Measurements from ENCODE around the gene LYPD1. TPM values are rescaled to one million over a fixed set of nuclear protein-coding genes. Genes with fewer than 3 reads are reported as not detected.

Gene LYPD1
- total RNA-seq, 1 experiment from 2014 or later: not detected

DNA sequence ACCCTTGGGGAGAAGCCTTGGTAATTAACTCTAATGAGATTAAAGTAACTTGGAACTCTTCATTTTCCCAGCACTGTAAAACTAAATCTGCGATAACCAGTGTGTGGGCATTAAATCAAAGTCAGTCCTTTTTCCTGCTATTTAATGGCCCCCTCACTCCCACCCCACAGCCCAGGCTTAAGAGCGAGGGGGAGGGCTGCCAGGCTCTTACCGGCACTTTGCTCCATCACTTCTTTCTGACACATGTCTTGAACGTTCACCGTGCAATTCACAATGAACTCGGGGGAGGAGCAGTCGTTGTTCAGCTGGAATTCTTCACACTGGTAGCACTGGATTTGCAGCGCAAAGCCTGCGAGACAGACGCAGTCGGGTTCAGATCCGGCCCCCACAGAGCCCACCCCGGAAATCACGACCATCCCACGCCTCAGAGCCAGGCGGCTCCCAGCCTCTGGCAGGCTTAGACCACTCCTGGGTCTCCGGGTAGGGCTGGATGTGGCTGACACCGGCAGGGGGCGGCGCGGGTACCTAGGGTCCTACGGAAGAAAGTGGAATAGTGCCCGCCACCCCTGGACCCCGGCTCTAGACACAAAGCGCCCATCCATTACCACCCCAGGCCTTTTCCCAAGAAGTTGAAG, 1.7 kb downstream of the LYPD1 start:
- DNase-seq (ENCODE audit: low read depth, low spot score): no peak
- POLR2A ChIA-PET: no interaction called here
- TF ChIP-seq ZFX (IDR thresholded peaks at IDR 0.05) (no peak), CEBPB (IDR thresholded peaks at IDR 0.05; ENCODE audit: low read depth) (no peak), SIN3A (IDR thresholded peaks at IDR 0.05; ENCODE audit: low read depth) (no peak), RAD21 (IDR thresholded peaks at IDR 0.05; ENCODE audit: low read depth) (no peak), EZH2phosphoT487 (IDR thresholded peaks at IDR 0.05; ENCODE audit: borderline replicate concordance) (no peak)
- TF ChIP-seq, protein P1, sequence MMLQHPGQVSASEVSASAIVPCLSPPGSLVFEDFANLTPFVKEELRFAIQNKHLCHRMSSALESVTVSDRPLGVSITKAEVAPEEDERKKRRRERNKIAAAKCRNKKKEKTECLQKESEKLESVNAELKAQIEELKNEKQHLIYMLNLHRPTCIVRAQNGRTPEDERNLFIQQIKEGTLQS (IDR thresholded peaks at IDR 0.05): no peak
- TF ChIP-seq, protein P2, sequence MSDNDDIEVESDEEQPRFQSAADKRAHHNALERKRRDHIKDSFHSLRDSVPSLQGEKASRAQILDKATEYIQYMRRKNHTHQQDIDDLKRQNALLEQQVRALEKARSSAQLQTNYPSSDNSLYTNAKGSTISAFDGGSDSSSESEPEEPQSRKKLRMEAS (IDR thresholded peaks at IDR 0.05): no peak
- TF ChIP-seq, protein P3, sequence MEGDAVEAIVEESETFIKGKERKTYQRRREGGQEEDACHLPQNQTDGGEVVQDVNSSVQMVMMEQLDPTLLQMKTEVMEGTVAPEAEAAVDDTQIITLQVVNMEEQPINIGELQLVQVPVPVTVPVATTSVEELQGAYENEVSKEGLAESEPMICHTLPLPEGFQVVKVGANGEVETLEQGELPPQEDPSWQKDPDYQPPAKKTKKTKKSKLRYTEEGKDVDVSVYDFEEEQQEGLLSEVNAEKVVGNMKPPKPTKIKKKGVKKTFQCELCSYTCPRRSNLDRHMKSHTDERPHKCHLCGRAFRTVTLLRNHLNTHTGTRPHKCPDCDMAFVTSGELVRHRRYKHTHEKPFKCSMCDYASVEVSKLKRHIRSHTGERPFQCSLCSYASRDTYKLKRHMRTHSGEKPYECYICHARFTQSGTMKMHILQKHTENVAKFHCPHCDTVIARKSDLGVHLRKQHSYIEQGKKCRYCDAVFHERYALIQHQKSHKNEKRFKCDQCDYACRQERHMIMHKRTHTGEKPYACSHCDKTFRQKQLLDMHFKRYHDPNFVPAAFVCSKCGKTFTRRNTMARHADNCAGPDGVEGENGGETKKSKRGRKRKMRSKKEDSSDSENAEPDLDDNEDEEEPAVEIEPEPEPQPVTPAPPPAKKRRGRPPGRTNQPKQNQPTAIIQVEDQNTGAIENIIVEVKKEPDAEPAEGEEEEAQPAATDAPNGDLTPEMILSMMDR (IDR thresholded peaks at IDR 0.05 in 2 of 3, conservative IDR thresholded peaks at IDR 0.05 in 1 of 3; ENCODE audit: borderline replicate concordance in 1 of 3, insufficient read depth in 1 of 3, low read depth in 2 of 3, low read length in 2 of 3): no peak

More for the DNA sequence above, 1.7 kb downstream of the LYPD1 start:
- no peaks in the 10 kb centered on the region for H3K79me2 ChIP-seq (ENCODE audit: insufficient read depth, low read length)
- no peaks in the 10 kb centered on the region for H3K9me2 ChIP-seq (ENCODE audit: insufficient read depth)
- peaks cover 59% of the 10 kb centered on the region for H3K27me3 ChIP-seq (ENCODE audit: insufficient read depth, low read length)
- H4K20me1 ChIP-seq (ENCODE audit: insufficient read depth): no peaks in the 10 kb centered on the region
- H3K4me3 ChIP-seq (replicated peaks in 1 of 2; ENCODE audit: low read depth in 1 of 2, low read length in 2 of 2): no peak overlapping the region
- intact Hi-C loops (cut with micrococcal nuclease): no loop called here
- H3K9me3 ChIP-seq (ENCODE audit: control insufficient read depth in 1 of 2, insufficient read depth in 1 of 2, low read depth in 1 of 2, low read length in 2 of 2): no peaks in the 10 kb centered on the region
- RAD21 ChIA-PET (ENCODE audit: low non-redundant PET in 1 of 2, low total read pairs in 2 of 2, uncharacterized antibody in 2 of 2, unreplicated experiment in 2 of 2): no interaction called here
- CTCF ChIA-PET: no interaction called here
- H2AFZ ChIP-seq (ENCODE audit: low read depth, low read length, poor library complexity, severe bottlenecking): no peak overlapping the region
- no TSS peak for BruUV-seq (replicated peaks)
- no peaks in the 10 kb centered on the region for H3K36me3 ChIP-seq (ENCODE audit: control insufficient read depth in 1 of 2, insufficient read depth in 2 of 2, low read length in 2 of 2)
- H3K4me1 ChIP-seq (ENCODE audit: control insufficient read depth in 1 of 2, insufficient read depth in 2 of 2, low read length in 2 of 2): peaks cover 10 to 18% of the 10 kb centered on the region in 2 experiments
- no peak overlapping the region for H3K9ac ChIP-seq (ENCODE audit: low read length)
- no peak for ATAC-seq
- no peak overlapping the region for H3K4me2 ChIP-seq (ENCODE audit: low read length)
- H3K27ac ChIP-seq (ENCODE audit: low read depth, low read length): no peak overlapping the region
